CD4-positive, alpha-beta T cell treated with Interleukin-4 for 1 hour (primary cell): Measurements from ENCODE around the gene C5.
A peak's percentile ranks its signal among the peaks of the same experiment; 100 is the strongest.
"Not testable (repeated sequence)": the region's sequence is repeated elsewhere in the genome, so short reads cannot be mapped to it uniquely, and the experiment has no call there.

Source experiments
- DNase-seq, 2 donors: peaks; one replicate each; pipeline ENCODE4 v3.0.0-alpha.2; 2020 to 2022

C5 gene

GRCh38 chr9:120977321-120977720 is 72.8 kb downstream of the C5 start:
- no peak for DNase-seq

GRCh38 chr9:120974921-120975320 is 75.2 kb downstream of the C5 start:
- DNase-seq = peak in 1 of 2 donors; percentile 9

- no peak for DNase-seq
Observed at GRCh38 chr9:120974181-120974580, 75.9 kb downstream of the C5 start.

- DNase-seq = no peak
Observed at GRCh38 chr9:120971938-120972337, 78.1 kb downstream of the C5 start.

GRCh38 chr9:120971471-120971870 is 78.6 kb downstream of the C5 start:
- DNase-seq = not testable (repeated sequence)

GRCh38 chr9:120970244-120970643 is 79.8 kb downstream of the C5 start:
- no peak for DNase-seq

GRCh38 chr9:120966013-120966369 is 84.1 kb downstream of the C5 start:
- DNase-seq = no peak

GRCh38 chr9:120965344-120966012 is 84.6 kb downstream of the C5 start:
- no peak for DNase-seq

- no peak for DNase-seq
Observed at GRCh38 chr9:120961936-120962335, 88.1 kb downstream of the C5 start.

GRCh38 chr9:120960001-120960400 is 90.1 kb downstream of the C5 start:
- DNase-seq = no peak

- DNase-seq = no peak
Observed at GRCh38 chr9:120956862-120957261, 93.2 kb downstream of the C5 start.

- no peak for DNase-seq
Observed at GRCh38 chr9:120951960-120952618, 98.0 kb downstream of the C5 start.

GRCh38 chr9:120950421-120951388 is 99.4 kb downstream of the C5 start:
- no peak for DNase-seq

- DNase-seq = no peak
Observed at GRCh38 chr9:120949290-120949689, 100.8 kb downstream of the C5 start.

- DNase-seq = no peak
Observed at GRCh38 chr9:120948824-120949223, 101.3 kb downstream of the C5 start.

- no peak for DNase-seq
Observed at GRCh38 chr9:120947222-120947621, 102.9 kb downstream of the C5 start.

GRCh38 chr9:120946259-120946658 is 103.8 kb downstream of the C5 start:
- no peak for DNase-seq

- no peak for DNase-seq
Observed at GRCh38 chr9:120944948-120945347, 105.1 kb downstream of the C5 start.

GRCh38 chr9:120944434-120944843 is 105.6 kb downstream of the C5 start:
- DNase-seq = peak in 1 of 2 donors; percentile 57

GRCh38 chr9:120942186-120943001 is 107.7 kb downstream of the C5 start:
- DNase-seq = no peak

- no peak for DNase-seq
Observed at GRCh38 chr9:120941046-120941770, 108.9 kb downstream of the C5 start.

GRCh38 chr9:120940573-120940972 is 109.5 kb downstream of the C5 start:
- DNase-seq = no peak
